ENCODE measurements around the gene ELMOD1. TPM values are rescaled to one million over a fixed set of nuclear protein-coding genes. Genes with fewer than 3 reads are reported as not detected.

ELMOD1 gene
- total and polyA plus RNA-seq, 2 experiments from 2014 or later: 1.2 to 1.6 TPM

GRCh38 chr11:107675902-107676301 is 85.0 kb downstream of the ELMOD1 start:
- no peak overlapping the region; the same call in 1 of the 2 replicates for H2AFZ ChIP-seq
- no peak overlapping the region for H3K27ac ChIP-seq (ENCODE audit: low read depth)
- no peaks in the 10 kb centered on the region for H3K9me2 ChIP-seq (ENCODE audit: insufficient read depth)
- no peak overlapping the region for H3K4me3 ChIP-seq
- H3K79me2 ChIP-seq (replicated peaks; ENCODE audit: insufficient read depth): no peaks in the 10 kb centered on the region
- no peaks in the 10 kb centered on the region for H4K20me1 ChIP-seq (replicated peaks; ENCODE audit: insufficient read depth)
- H3F3A ChIP-seq (replicated peaks; ENCODE audit: low read depth): no peaks in the 10 kb centered on the region
- H3K27me3 ChIP-seq (ENCODE audit: insufficient read depth): no peaks in the 10 kb centered on the region
- no peak overlapping the region for H3K4me3 Mint-ChIP-seq
- no peaks in the 10 kb centered on the region for H3K36me3 Mint-ChIP-seq (ENCODE audit: low read depth)
- ATAC-seq (no peak), DNase-seq (ENCODE audit: low spot score) (no peak)
- no peaks in the 10 kb centered on the region for H3K9me3 Mint-ChIP-seq
- H3K4me2 ChIP-seq: no peak overlapping the region
- H3K4me1 Mint-ChIP-seq: no peaks in the 10 kb centered on the region; the same call in 2 of the 3 replicates
- H3K27me3 Mint-ChIP-seq (ENCODE audit: insufficient read depth, low read depth, poor library complexity): no peaks in the 10 kb centered on the region
- TF ChIP-seq ZNF114 (CRISPR knock-in tag; IDR thresholded peaks at IDR 0.05): no peak
- TF ChIP-seq CTCF (conservative IDR thresholded peaks at IDR 0.05; ENCODE audit: low read depth in 2 of 2): no peak
- no peak for TF ChIP-seq STAT1 (IDR thresholded peaks at IDR 0.05; ENCODE audit: unreplicated experiment)
- TF ChIP-seq NANOG (IDR thresholded peaks at IDR 0.05; ENCODE audit: borderline replicate concordance): no peak
- no peak for TF ChIP-seq ETS1 (IDR thresholded peaks at IDR 0.05)
- TF ChIP-seq ZNF331 (CRISPR knock-in tag; IDR thresholded peaks at IDR 0.05; ENCODE audit: low read depth): no peak
- no peak for TF ChIP-seq POLR2AphosphoS5 (IDR thresholded peaks at IDR 0.05; ENCODE audit: low read depth)
- no peak for TF ChIP-seq ZNF462 (CRISPR knock-in tag; IDR thresholded peaks at IDR 0.05)
- TF ChIP-seq REST (IDR thresholded peaks at IDR 0.05; ENCODE audit: unreplicated experiment): no peak
- no peaks in the 10 kb centered on the region; the same call in 1 of the 2 replicates for H3K36me3 ChIP-seq (ENCODE audit: insufficient read depth)
- H3K4me1 ChIP-seq (ENCODE audit: insufficient read depth): no peaks in the 10 kb centered on the region
- H3K27ac Mint-ChIP-seq: no peak overlapping the region

Data from GM23338 (cell line).